MCF 10A (cell line): ENCODE results near the gene ARL15. TPM values are rescaled to one million over a fixed set of nuclear protein-coding genes. Genes with fewer than 3 reads are reported as not detected.

Experiments
- BruUV-seq: library from RNA; stranded (reverse); fragments of 400-500 nt; replicated peaks from 2 replicates; lab custom pipeline; 2021; lab: Mats Ljungman, UMichigan
- CTCF ChIA-PET: fragments of 300-600 bp; sonication (Branson Sonifier 250); formaldehyde crosslinking; extraction: SDS; loops from one replicate; lab custom pipeline; 2021; ENCODE audit warnings: antibody characterized with exemption, inconsistent platforms; lab: Yijun Ruan, JAX
- POLR2A ChIA-PET: fragments of 300-600, 350-650 bp; sonication (Branson Sonifier 250); formaldehyde crosslinking; extraction: SDS; loops from one replicate; lab custom pipeline; 2020; ENCODE audit warnings: antibody characterized with exemption, inconsistent platforms; lab: Yijun Ruan, JAX
- DNase-seq: peaks from one replicate; pipeline ENCODE4 v3.0.0-alpha.2; 2018; ENCODE audit not compliant: unreplicated experiment
- H3K27ac Mint-ChIP-seq: one replicate; pipeline ENCODE4 v1.8.0; 2022; ENCODE audit warnings: mild to moderate bottlenecking, low read depth, mixed read lengths; ENCODE audit not compliant: unreplicated experiment
- H3K27me3 Mint-ChIP-seq: one replicate; pipeline ENCODE4 v1.8.0; 2022; ENCODE audit warnings: mixed read lengths; ENCODE audit not compliant: insufficient read depth, unreplicated experiment
- H3K36me3 Mint-ChIP-seq: one replicate; pipeline ENCODE4 v1.8.0; 2022; ENCODE audit warnings: mild to moderate bottlenecking, moderate library complexity, mixed read lengths; ENCODE audit not compliant: insufficient read depth, unreplicated experiment
- H3K4me1 Mint-ChIP-seq: one replicate; pipeline ENCODE4 v1.8.0; 2022; ENCODE audit warnings: mixed read lengths; ENCODE audit not compliant: insufficient read depth, unreplicated experiment
- H3K4me3 Mint-ChIP-seq: one replicate; pipeline ENCODE4 v1.8.0; 2022; ENCODE audit warnings: mild to moderate bottlenecking, moderate library complexity, mixed read lengths; ENCODE audit not compliant: unreplicated experiment
- H3K9me3 Mint-ChIP-seq: one replicate; pipeline ENCODE4 v1.8.0; 2022; ENCODE audit warnings: mixed read lengths; ENCODE audit not compliant: unreplicated experiment
- intact Hi-C: fragments of 100-400 bp; cut with micrococcal nuclease; formaldehyde crosslinking; loops from 2 replicates; pipeline ENCODE4 v1.14.1; 2022
- total RNA-seq: library from RNA; stranded (reverse); gene quantifications from 2 replicates; pipeline ENCODE4 v1.2.3, GENCODE V29; 2022
- TF ChIP-seq, protein P1 (sequence below): fragments of 200-600 bp; IDR thresholded peaks from one replicate; pipeline ENCODE4 v1.8.0; 2022; ENCODE audit warnings: antibody characterized with exemption, mild to moderate bottlenecking; ENCODE audit not compliant: unreplicated experiment

Gene ARL15
- total RNA-seq, 1 experiment from 2014 or later: 11.3 TPM

DNA sequence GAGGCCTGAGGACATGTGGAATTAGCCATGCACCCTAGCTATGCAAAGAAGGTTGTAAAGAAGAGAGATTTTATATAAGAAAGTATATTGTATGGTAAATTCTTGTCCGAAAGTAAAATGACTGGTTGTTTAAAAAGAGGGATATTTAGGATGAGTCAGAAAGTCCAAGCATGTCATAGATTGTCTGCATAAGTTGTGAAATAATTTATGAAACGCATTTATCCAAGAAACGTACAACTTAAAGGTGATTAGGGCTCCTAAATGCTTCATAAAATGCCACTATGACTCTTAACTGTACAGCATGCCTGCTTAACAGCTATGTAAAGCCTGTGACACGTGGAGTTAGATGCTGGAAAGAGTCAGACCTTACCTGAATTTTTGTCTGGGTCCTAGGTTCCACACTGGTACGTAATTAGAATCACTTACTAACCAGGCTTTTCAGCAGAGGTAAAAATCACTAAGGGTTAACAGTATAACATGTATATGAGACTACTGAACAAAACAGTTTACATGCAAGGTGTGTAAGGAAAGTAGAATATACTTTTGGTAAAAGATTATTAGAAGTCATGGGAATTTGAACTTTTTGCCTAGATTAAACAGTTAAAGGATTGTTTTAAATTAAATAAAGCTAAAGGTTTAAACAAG, 37.0 kb upstream of the ARL15 start:
- H3K27me3 Mint-ChIP-seq: no peaks in the 10 kb centered on the region
- BruUV-seq: no TSS peak
- no peak overlapping the region for H3K27ac Mint-ChIP-seq
- no peaks in the 10 kb centered on the region for H3K36me3 Mint-ChIP-seq
- TF ChIP-seq, protein P1, sequence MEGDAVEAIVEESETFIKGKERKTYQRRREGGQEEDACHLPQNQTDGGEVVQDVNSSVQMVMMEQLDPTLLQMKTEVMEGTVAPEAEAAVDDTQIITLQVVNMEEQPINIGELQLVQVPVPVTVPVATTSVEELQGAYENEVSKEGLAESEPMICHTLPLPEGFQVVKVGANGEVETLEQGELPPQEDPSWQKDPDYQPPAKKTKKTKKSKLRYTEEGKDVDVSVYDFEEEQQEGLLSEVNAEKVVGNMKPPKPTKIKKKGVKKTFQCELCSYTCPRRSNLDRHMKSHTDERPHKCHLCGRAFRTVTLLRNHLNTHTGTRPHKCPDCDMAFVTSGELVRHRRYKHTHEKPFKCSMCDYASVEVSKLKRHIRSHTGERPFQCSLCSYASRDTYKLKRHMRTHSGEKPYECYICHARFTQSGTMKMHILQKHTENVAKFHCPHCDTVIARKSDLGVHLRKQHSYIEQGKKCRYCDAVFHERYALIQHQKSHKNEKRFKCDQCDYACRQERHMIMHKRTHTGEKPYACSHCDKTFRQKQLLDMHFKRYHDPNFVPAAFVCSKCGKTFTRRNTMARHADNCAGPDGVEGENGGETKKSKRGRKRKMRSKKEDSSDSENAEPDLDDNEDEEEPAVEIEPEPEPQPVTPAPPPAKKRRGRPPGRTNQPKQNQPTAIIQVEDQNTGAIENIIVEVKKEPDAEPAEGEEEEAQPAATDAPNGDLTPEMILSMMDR: no peak
- no peak overlapping the region for H3K4me3 Mint-ChIP-seq
- ChIA-PET POLR2A (no interaction called here), CTCF (interaction anchor here (1.4 kb wide), 1 partner anchor 143 kb away, joined by 3 read pairs; no protein-coding TSS in a partner anchor)
- H3K9me3 Mint-ChIP-seq: no peaks in the 10 kb centered on the region
- intact Hi-C loops: no loop called here
- no peak for DNase-seq
- H3K4me1 Mint-ChIP-seq: no peaks in the 10 kb centered on the region

GRCh38 chr5:54344653-54345052, 34.3 kb upstream of the ARL15 start:
- H3K4me1 Mint-ChIP-seq: no peaks in the 10 kb centered on the region
- ChIA-PET POLR2A (interaction anchor here (0.7 to 2.4 kb wide), 2 partner anchors 15 to 34 kb away, joined by 3 to 9 read pairs; partner anchors contain the start of gene ARL15), CTCF (interaction anchor here (0.6 to 1.6 kb wide), 5 partner anchors 14 to 1044 kb away, joined by 3 to 4 read pairs (median 3); no protein-coding TSS in a partner anchor)
- H3K27ac Mint-ChIP-seq: no peak overlapping the region
- intact Hi-C loops: no loop called here
- H3K4me3 Mint-ChIP-seq: no peak overlapping the region
- no peaks in the 10 kb centered on the region for H3K27me3 Mint-ChIP-seq
- BruUV-seq: no TSS peak
- no peaks in the 10 kb centered on the region for H3K36me3 Mint-ChIP-seq
- H3K9me3 Mint-ChIP-seq: no peaks in the 10 kb centered on the region
- DNase-seq: no peak
- TF ChIP-seq, protein P1: no peak

DNA sequence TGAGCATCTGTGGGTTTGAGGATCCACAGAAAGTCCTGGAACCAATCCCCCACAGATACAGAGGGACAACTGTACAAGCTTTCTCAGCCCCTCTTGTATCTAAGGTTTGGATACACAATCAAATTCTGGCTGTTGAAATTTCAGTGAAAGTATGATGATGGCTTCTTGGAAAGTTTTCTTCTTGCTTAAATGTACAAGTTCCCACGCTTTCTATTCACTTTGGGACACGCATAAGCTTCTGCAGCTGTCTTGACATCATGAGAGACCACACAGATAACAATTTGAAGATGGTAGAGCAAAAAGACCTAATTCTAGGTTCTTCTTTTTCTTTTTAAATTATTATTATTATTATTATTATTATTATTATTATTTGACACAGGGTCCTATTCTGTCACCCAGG, 31.6 kb upstream of the ARL15 start:
- Mint-ChIP-seq H3K27me3 (no peaks in the 10 kb centered on the region), H3K27ac (no peak overlapping the region), H3K9me3 (peaks cover 4% of the 10 kb centered on the region), H3K4me1 (no peaks in the 10 kb centered on the region), H3K4me3 (no peak overlapping the region), H3K36me3 (no peaks in the 10 kb centered on the region)
- TF ChIP-seq, protein P1: no peak
- no peak for DNase-seq
- no TSS peak for BruUV-seq
- ChIA-PET POLR2A (interaction anchor here (1.3 kb wide), 1 partner anchor 77 kb away, joined by 4 read pairs; no protein-coding TSS in a partner anchor), CTCF (no interaction called here)
- intact Hi-C loops: no loop called here

- intact Hi-C loops: no loop called here
- no peaks in the 10 kb centered on the region for H3K36me3 Mint-ChIP-seq
- no peak overlapping the region for H3K27ac Mint-ChIP-seq
- CTCF ChIA-PET: no interaction called here
- no peaks in the 10 kb centered on the region for H3K27me3 Mint-ChIP-seq
- H3K4me3 Mint-ChIP-seq: no peak overlapping the region
- TF ChIP-seq, protein P1: no peak
- POLR2A ChIA-PET: interaction anchor here (1.8 kb wide), 1 partner anchor 27 kb away, joined by 5 read pairs; the partner anchor contains the start of gene ARL15
- no peaks in the 10 kb centered on the region for H3K4me1 Mint-ChIP-seq
- no peak for DNase-seq
- no TSS peak for BruUV-seq
- H3K9me3 Mint-ChIP-seq: peaks cover 21% of the 10 kb centered on the region
Measured at GRCh38 chr5:54337523-54337922, 27.1 kb upstream of the ARL15 start.
